ENCODE data around the gene MICAL3. TPM values are rescaled to one million over a fixed set of nuclear protein-coding genes. Genes with fewer than 3 reads are reported as not detected.
"Not testable (repeated sequence)": the region's sequence is repeated elsewhere in the genome, so short reads cannot be mapped to it uniquely, and the experiment has no call there.

MICAL3 gene
- total RNA-seq, 1 experiment from 2014 or later, result 47.1 TPM

GRCh38 chr22:17939011-17939410 lies 85.3 kb downstream of the MICAL3 start:
- Histone ChIP-seq H3K4me1 (ENCODE audit: control insufficient read depth, insufficient read depth, low read length) (no peaks in the 10 kb centered on the region), H3K4me3 (ENCODE audit: low read depth in 2 of 2, low read length in 2 of 2) (no peak overlapping the region), H3K36me3 (ENCODE audit: control insufficient read depth, insufficient read depth, low read length) (no peaks in the 10 kb centered on the region), H3K27me3 (ENCODE audit: control insufficient read depth, insufficient read depth, low read length) (no peaks in the 10 kb centered on the region), H3K9me3 (ENCODE audit: control insufficient read depth, insufficient read depth, low read depth, low read length) (no peaks in the 10 kb centered on the region), H3K27ac (ENCODE audit: low read length) (no peak overlapping the region)
- in situ Hi-C loops (cut with HindIII; ENCODE audit: low pct_unique_long_range_greater_than_20kb, low sequenced_read_pairs), result no loop called here
- BruUV-seq (replicated peaks), result no TSS peak
- DNase-seq (ENCODE audit: low read depth, low spot score) (no peak), ATAC-seq (no peak)
- ChIA-PET CTCF (no interaction called here), POLR2A (no interaction called here)
- intact Hi-C loops (cut with micrococcal nuclease; ENCODE audit: unreplicated experiment), result no loop called here
- TF ChIP-seq POLR2AphosphoS5 (IDR thresholded peaks at IDR 0.05; ENCODE audit: low read depth, low read length) (no peak), SIN3A (IDR thresholded peaks at IDR 0.05; ENCODE audit: borderline replicate concordance, insufficient read depth, low read depth, low read length) (no peak), CTCF (IDR thresholded peaks at IDR 0.05) (no peak), REST (IDR thresholded peaks at IDR 0.05; ENCODE audit: insufficient read depth in 1 of 2, low read depth in 2 of 2, low read length in 1 of 2) (no peak), TCF7L2 (IDR thresholded peaks at IDR 0.05; ENCODE audit: low read depth, low read length) (no peak)

GRCh38 chr22:17938484-17938924 lies 85.9 kb downstream of the MICAL3 start:
- Histone ChIP-seq H3K27ac (ENCODE audit: low read length) (no peak overlapping the region), H3K36me3 (ENCODE audit: control insufficient read depth, insufficient read depth, low read length) (no peaks in the 10 kb centered on the region), H3K27me3 (ENCODE audit: control insufficient read depth, insufficient read depth, low read length) (no peaks in the 10 kb centered on the region), H3K9me3 (ENCODE audit: control insufficient read depth, insufficient read depth, low read depth, low read length) (no peaks in the 10 kb centered on the region), H3K4me3 (ENCODE audit: low read depth in 2 of 2, low read length in 2 of 2) (no peak overlapping the region), H3K4me1 (ENCODE audit: control insufficient read depth, insufficient read depth, low read length) (no peaks in the 10 kb centered on the region)
- ATAC-seq (no peak), DNase-seq (ENCODE audit: low read depth, low spot score) (no peak)
- intact Hi-C loops (cut with micrococcal nuclease; ENCODE audit: unreplicated experiment), result no loop called here
- no TSS peak for BruUV-seq (replicated peaks)
- ChIA-PET POLR2A (no interaction called here), CTCF (no interaction called here)
- in situ Hi-C loops (cut with HindIII; ENCODE audit: low pct_unique_long_range_greater_than_20kb, low sequenced_read_pairs), result no loop called here
- TF ChIP-seq SIN3A (IDR thresholded peaks at IDR 0.05; ENCODE audit: borderline replicate concordance, insufficient read depth, low read depth, low read length) (no peak), CTCF (IDR thresholded peaks at IDR 0.05) (no peak), REST (IDR thresholded peaks at IDR 0.05; ENCODE audit: insufficient read depth in 1 of 2, low read depth in 2 of 2, low read length in 1 of 2) (no peak), TCF7L2 (IDR thresholded peaks at IDR 0.05; ENCODE audit: low read depth, low read length) (no peak), POLR2AphosphoS5 (IDR thresholded peaks at IDR 0.05; ENCODE audit: low read depth, low read length) (no peak)

DNA sequence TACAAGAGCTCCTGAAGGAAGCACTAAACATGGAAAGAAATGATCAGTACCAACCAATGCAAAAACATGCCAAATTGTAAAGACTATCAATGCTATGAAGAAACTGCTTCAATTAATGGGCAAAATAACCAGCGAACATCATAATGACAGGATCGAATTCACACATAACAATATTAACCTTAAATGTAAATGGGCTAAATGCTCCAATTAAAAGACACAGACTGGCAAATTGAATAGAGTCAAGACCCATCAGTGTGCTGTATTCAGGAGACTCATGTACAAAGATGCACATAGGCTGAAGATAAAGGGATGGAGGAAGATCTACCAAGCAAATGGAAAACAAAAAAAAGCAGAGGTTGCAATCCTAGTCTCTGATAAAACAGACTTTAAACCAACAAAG lies 91.9 kb downstream of the MICAL3 start:
- H3K4me1 ChIP-seq (ENCODE audit: control insufficient read depth, insufficient read depth, low read length); CTCF ChIA-PET; H3K27ac ChIP-seq (ENCODE audit: low read length); ATAC-seq; H3K9me3 ChIP-seq (ENCODE audit: control insufficient read depth, insufficient read depth, low read depth, low read length); H3K36me3 ChIP-seq (ENCODE audit: control insufficient read depth, insufficient read depth, low read length); DNase-seq (ENCODE audit: low read depth, low spot score); BruUV-seq (replicated peaks); in situ Hi-C loops (cut with HindIII; ENCODE audit: low pct_unique_long_range_greater_than_20kb, low sequenced_read_pairs); POLR2A ChIA-PET; H3K27me3 ChIP-seq (ENCODE audit: control insufficient read depth, insufficient read depth, low read length); H3K4me3 ChIP-seq (ENCODE audit: low read depth in 2 of 2, low read length in 2 of 2); intact Hi-C loops (cut with micrococcal nuclease; ENCODE audit: unreplicated experiment): not testable (repeated sequence)

All from Panc1 (cell line).